Measurements from ENCODE around the gene NOS3. TPM values are rescaled to one million over a fixed set of nuclear protein-coding genes. Genes with fewer than 3 reads are reported as not detected.

Gene NOS3
- total and polyA plus RNA-seq, 2 of the 13 experiments (the other 11 are each of a cell fraction or from before 2014, with no cell fraction given), result 3.7 to 7.5 TPM

DNA sequence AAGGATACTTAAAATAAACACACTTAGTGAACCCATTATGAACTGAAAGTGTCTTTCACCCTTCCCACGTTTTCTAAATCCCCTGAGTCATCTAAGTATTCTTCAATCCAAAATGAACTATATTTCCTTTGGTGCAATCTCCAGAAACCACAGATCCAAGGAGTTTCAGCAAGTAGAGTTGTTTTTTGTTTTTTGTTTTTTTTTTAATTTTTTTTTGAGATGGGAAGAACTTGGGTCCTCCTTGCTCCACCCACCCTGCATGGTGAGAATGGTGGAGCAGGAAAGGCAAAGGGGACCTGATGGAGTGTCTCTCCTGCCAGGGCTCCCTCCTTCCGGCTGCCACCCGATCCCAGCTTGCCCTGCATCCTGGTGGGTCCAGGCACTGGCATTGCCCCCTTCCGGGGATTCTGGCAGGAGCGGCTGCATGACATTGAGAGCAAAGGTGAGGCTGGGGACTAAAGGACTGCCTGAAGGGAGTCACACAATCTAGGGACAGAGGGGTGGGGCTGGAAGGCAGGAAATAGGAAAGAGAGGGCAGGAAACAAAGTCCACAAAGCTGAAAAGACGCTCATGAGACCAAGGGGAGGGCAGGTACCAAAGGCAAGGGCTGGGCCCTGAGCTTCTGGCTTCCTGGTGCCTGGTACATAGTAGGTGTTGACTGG lies 21.3 kb downstream of the NOS3 start (continued):
- TF ChIP-seq, protein P1, sequence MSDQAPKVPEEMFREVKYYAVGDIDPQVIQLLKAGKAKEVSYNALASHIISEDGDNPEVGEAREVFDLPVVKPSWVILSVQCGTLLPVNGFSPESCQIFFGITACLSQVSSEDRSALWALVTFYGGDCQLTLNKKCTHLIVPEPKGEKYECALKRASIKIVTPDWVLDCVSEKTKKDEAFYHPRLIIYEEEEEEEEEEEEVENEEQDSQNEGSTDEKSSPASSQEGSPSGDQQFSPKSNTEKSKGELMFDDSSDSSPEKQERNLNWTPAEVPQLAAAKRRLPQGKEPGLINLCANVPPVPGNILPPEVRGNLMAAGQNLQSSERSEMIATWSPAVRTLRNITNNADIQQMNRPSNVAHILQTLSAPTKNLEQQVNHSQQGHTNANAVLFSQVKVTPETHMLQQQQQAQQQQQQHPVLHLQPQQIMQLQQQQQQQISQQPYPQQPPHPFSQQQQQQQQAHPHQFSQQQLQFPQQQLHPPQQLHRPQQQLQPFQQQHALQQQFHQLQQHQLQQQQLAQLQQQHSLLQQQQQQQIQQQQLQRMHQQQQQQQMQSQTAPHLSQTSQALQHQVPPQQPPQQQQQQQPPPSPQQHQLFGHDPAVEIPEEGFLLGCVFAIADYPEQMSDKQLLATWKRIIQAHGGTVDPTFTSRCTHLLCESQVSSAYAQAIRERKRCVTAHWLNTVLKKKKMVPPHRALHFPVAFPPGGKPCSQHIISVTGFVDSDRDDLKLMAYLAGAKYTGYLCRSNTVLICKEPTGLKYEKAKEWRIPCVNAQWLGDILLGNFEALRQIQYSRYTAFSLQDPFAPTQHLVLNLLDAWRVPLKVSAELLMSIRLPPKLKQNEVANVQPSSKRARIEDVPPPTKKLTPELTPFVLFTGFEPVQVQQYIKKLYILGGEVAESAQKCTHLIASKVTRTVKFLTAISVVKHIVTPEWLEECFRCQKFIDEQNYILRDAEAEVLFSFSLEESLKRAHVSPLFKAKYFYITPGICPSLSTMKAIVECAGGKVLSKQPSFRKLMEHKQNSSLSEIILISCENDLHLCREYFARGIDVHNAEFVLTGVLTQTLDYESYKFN (CRISPR knock-in tag; conservative IDR thresholded peaks at IDR 0.05), result peak; percentile 83
- TF ChIP-seq, protein P2, sequence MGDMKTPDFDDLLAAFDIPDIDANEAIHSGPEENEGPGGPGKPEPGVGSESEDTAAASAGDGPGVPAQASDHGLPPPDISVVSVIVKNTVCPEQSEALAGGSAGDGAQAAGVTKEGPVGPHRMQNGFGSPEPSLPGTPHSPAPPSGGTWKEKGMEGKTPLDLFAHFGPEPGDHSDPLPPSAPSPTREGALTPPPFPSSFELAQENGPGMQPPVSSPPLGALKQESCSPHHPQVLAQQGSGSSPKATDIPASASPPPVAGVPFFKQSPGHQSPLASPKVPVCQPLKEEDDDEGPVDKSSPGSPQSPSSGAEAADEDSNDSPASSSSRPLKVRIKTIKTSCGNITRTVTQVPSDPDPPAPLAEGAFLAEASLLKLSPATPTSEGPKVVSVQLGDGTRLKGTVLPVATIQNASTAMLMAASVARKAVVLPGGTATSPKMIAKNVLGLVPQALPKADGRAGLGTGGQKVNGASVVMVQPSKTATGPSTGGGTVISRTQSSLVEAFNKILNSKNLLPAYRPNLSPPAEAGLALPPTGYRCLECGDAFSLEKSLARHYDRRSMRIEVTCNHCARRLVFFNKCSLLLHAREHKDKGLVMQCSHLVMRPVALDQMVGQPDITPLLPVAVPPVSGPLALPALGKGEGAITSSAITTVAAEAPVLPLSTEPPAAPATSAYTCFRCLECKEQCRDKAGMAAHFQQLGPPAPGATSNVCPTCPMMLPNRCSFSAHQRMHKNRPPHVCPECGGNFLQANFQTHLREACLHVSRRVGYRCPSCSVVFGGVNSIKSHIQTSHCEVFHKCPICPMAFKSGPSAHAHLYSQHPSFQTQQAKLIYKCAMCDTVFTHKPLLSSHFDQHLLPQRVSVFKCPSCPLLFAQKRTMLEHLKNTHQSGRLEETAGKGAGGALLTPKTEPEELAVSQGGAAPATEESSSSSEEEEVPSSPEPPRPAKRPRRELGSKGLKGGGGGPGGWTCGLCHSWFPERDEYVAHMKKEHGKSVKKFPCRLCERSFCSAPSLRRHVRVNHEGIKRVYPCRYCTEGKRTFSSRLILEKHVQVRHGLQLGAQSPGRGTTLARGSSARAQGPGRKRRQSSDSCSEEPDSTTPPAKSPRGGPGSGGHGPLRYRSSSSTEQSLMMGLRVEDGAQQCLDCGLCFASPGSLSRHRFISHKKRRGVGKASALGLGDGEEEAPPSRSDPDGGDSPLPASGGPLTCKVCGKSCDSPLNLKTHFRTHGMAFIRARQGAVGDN (CRISPR knock-in tag; IDR thresholded peaks at IDR 0.05), result peak; percentile 74
- TF ChIP-seq, protein P3, sequence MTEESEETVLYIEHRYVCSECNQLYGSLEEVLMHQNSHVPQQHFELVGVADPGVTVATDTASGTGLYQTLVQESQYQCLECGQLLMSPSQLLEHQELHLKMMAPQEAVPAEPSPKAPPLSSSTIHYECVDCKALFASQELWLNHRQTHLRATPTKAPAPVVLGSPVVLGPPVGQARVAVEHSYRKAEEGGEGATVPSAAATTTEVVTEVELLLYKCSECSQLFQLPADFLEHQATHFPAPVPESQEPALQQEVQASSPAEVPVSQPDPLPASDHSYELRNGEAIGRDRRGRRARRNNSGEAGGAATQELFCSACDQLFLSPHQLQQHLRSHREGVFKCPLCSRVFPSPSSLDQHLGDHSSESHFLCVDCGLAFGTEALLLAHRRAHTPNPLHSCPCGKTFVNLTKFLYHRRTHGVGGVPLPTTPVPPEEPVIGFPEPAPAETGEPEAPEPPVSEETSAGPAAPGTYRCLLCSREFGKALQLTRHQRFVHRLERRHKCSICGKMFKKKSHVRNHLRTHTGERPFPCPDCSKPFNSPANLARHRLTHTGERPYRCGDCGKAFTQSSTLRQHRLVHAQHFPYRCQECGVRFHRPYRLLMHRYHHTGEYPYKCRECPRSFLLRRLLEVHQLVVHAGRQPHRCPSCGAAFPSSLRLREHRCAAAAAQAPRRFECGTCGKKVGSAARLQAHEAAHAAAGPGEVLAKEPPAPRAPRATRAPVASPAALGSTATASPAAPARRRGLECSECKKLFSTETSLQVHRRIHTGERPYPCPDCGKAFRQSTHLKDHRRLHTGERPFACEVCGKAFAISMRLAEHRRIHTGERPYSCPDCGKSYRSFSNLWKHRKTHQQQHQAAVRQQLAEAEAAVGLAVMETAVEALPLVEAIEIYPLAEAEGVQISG (CRISPR knock-in tag; IDR thresholded peaks at IDR 0.05), result peak; percentile 56
- TF ChIP-seq HNF4G (IDR thresholded peaks at IDR 0.05; ENCODE audit: borderline replicate concordance, low read depth, low read length) (peak; percentile 51; the same call in 1 of the 2 replicates), HNF4G (CRISPR knock-in tag; IDR thresholded peaks at IDR 0.05; ENCODE audit: borderline replicate concordance, low read depth) (peak; percentile 77; the same call in 1 of the 2 replicates), MTA3 (CRISPR knock-in tag; IDR thresholded peaks at IDR 0.05) (no peak), PHF21A (CRISPR knock-in tag; IDR thresholded peaks at IDR 0.05) (peak; percentile 71), ZMYM4 (CRISPR knock-in tag; IDR thresholded peaks at IDR 0.05) (0 out of 2 replicates have a peak, but pooled peaks have one; percentile 12), NR2F1 (CRISPR knock-in tag; IDR thresholded peaks at IDR 0.05) (no peak), ZNF264 (CRISPR knock-in tag; IDR thresholded peaks at IDR 0.05) (0 out of 2 replicates have a peak, but pooled peaks have one; percentile 35), ZNF746 (CRISPR knock-in tag; IDR thresholded peaks at IDR 0.05) (peak; percentile 89; the same call in 1 of the 2 replicates), GABPA (IDR thresholded peaks at IDR 0.05; ENCODE audit: low read depth, low read length) (no peak), GABPA (CRISPR knock-in tag; IDR thresholded peaks at IDR 0.05; ENCODE audit: low read depth) (peak; percentile 78), BRCA1 (CRISPR knock-in tag; IDR thresholded peaks at IDR 0.05) (no peak), HNF4A (CRISPR knock-in tag; IDR thresholded peaks at IDR 0.05) (peak; percentile 81), AKAP8 (CRISPR knock-in tag; IDR thresholded peaks at IDR 0.05) (no peak), MYNN (CRISPR knock-in tag; IDR thresholded peaks at IDR 0.05; ENCODE audit: low read depth) (no peak), SMYD3 (CRISPR knock-in tag; IDR thresholded peaks at IDR 0.05) (0 out of 2 replicates have a peak, but pooled peaks have one; percentile 46), SOX5 (CRISPR knock-in tag; IDR thresholded peaks at IDR 0.05; ENCODE audit: borderline replicate concordance) (peak; percentile 31; the same call in 1 of the 2 replicates)
